Gastrocnemius medialis (tissue), 4 donors: Measurements from ENCODE around the gene GRIK2. TPM values are rescaled to one million over a fixed set of nuclear protein-coding genes. Genes with fewer than 3 reads are reported as not detected.

Source experiments
- ATAC-seq, 2 donors: fragments of 150-250 bp; one replicate each; pipeline ENCODE4 v1.9.1; 2016
- DNase-seq, 2 donors: peaks; one replicate each; pipeline ENCODE4 v3.0.0-alpha.2; 2019
- H3K27ac ChIP-seq, 4 donors: fragments of 200-600 bp; sonication (generic); 1 replicate in 1 of 4; 2 replicates in 3 of 4; pipeline ENCODE4 v1.5.1; 2016 to 2018; ENCODE audit warnings: mild to moderate bottlenecking in 2 of 4, moderate library complexity in 1 of 4
- H3K27me3 ChIP-seq, 3 donors: fragments of 200-600 bp; sonication (generic) in 2 of 3; 1 replicate in 1 of 3; 2 replicates in 2 of 3; pipeline versions ENCODE4 v1.5.1 to v1.6.0; 2016 to 2019; ENCODE audit warnings: mild to moderate bottlenecking in 1 of 3, moderate library complexity in 1 of 3
- H3K36me3 ChIP-seq, 2 donors: fragments of 200-600 bp; sonication (generic) in 1 of 2; one replicate each; pipeline ENCODE4 v1.5.1; 2017 to 2018
- H3K4me1 ChIP-seq, 2 donors: fragments of 200-600 bp; sonication (generic) in 1 of 2; one replicate each; pipeline ENCODE4 v1.5.1; 2016 to 2017; ENCODE audit warnings: mild to moderate bottlenecking in 2 of 2
- H3K4me3 ChIP-seq, 4 donors: fragments of 200-600 bp; sonication (generic) in 3 of 4; 1 replicate in 1 of 4; 2 replicates in 3 of 4; pipeline ENCODE4 v1.5.1; 2016 to 2019; ENCODE audit warnings: mild to moderate bottlenecking in 2 of 4
- H3K9me3 ChIP-seq, 3 donors: fragments of 200-600 bp; sonication (generic) in 2 of 3; 1 replicate in 1 of 3; 2 replicates in 2 of 3; pipeline ENCODE4 v1.5.1; 2016 to 2019
- CTCF ChIP-seq, 5 experiments: fragments of 450-650 bp in 3 of 5; fragments of 200-600 bp in 2 of 5; sonication (generic) in 2 of 5; IDR thresholded peaks in 4 of 5; conservative IDR thresholded peaks in 1 of 5; 1 replicate in 4 of 5; 2 replicates in 1 of 5; pipeline ENCODE4 v1.5.1; 2016 to 2019; ENCODE audit warnings: antibody characterized with exemption in 5 of 5, mild to moderate bottlenecking in 3 of 5, moderate library complexity in 3 of 5
- POLR2A ChIP-seq, 2 donors: fragments of 450-650 bp; IDR thresholded peaks; one replicate each; pipeline ENCODE4 v1.6.1; 2017; ENCODE audit warnings: antibody characterized with exemption in 2 of 2, mild to moderate bottlenecking in 2 of 2, moderate library complexity in 2 of 2
- in situ Hi-C, 4 donors: fragments of 200-750 bp; cut with MboI; loops; one replicate each; pipeline versions ENCODE4 v1.15.0 to v1.8.0; 2017; ENCODE audit warnings: low sequenced_read_pairs in 4 of 4
- intact Hi-C: fragments of 100-400 bp; cut with DNase I; formaldehyde crosslinking; loops from one replicate; pipeline ENCODE4 v1.15.1; 2023; ENCODE audit warnings: low total_unique reads
- total RNA-seq, 4 donors: library from RNA; depleted of rRNA; stranded (reverse); fragments of >200 nt; gene quantifications; one replicate each; pipeline versions ENCODE4 v1.1.0 to v1.2.3, GENCODE V29; 2016

Gene GRIK2
- total RNA-seq, 4 donors from 2014 or later, result 0.39 to 5.1 (median 0.79) TPM

GRCh38 chr6:101386982-101387381 is 6.5 kb upstream of the GRIK2 start:
- no peak overlapping the region for H3K4me3 ChIP-seq
- H3K4me1 ChIP-seq, result no peaks in the 10 kb centered on the region
- in situ Hi-C loops, result no loop called here
- no peak overlapping the region for H3K27ac ChIP-seq
- ATAC-seq, result no peak
- no peaks in the 10 kb centered on the region for H3K36me3 ChIP-seq
- DNase-seq, result no peak
- H3K9me3 ChIP-seq, result no peaks in the 10 kb centered on the region
- intact Hi-C loops, result no loop called here
- TF ChIP-seq POLR2A (IDR thresholded peaks at IDR 0.05), result no peak
- peaks cover 6 to 19% (median 6%) of the 10 kb centered on the region in 3 donors for H3K27me3 ChIP-seq

GRCh38 chr6:101391772-101392585 is 1.5 kb upstream of the GRIK2 start:
- Histone ChIP-seq H3K27ac (no peak overlapping the region), H3K4me1 (peaks cover 0 to 3% of the 10 kb centered on the region in 2 donors), H3K4me3 (peak overlapping the region in 2 of 4 donors; percentile 2 to 53), H3K36me3 (no peaks in the 10 kb centered on the region), H3K27me3 (peaks cover 29 to 42% (median 39%) of the 10 kb centered on the region in 3 donors), H3K9me3 (no peaks in the 10 kb centered on the region)
- ATAC-seq (no peak), DNase-seq (no peak)
- TF ChIP-seq POLR2A (IDR thresholded peaks at IDR 0.05) (no peak), CTCF (IDR thresholded peaks at IDR 0.05 in 4 of 5, conservative IDR thresholded peaks at IDR 0.05 in 1 of 5) (no peak)
- intact Hi-C loops (no loop called here), in situ Hi-C loops (no loop called here)

GRCh38 chr6:101392586-101393230 is 800 bp upstream of the GRIK2 start:
- DNase-seq, result no peak
- H3K36me3 ChIP-seq, result no peaks in the 10 kb centered on the region
- intact Hi-C loops (no loop called here), in situ Hi-C loops (no loop called here)
- H3K4me1 ChIP-seq, result peaks cover 0 to 3% of the 10 kb centered on the region in 2 donors
- TF ChIP-seq POLR2A (IDR thresholded peaks at IDR 0.05), result no peak
- no peak for TF ChIP-seq CTCF (IDR thresholded peaks at IDR 0.05 in 4 of 5, conservative IDR thresholded peaks at IDR 0.05 in 1 of 5)
- H3K4me3 ChIP-seq, result peak overlapping the region in 3 of 4 donors; percentile 2 to 53 (median 37)
- H3K9me3 ChIP-seq, result no peaks in the 10 kb centered on the region
- peaks cover 31 to 42% (median 39%) of the 10 kb centered on the region in 3 donors for H3K27me3 ChIP-seq
- H3K27ac ChIP-seq, result no peak overlapping the region
- ATAC-seq, result no peak

GRCh38 chr6:101393829-101394251 is 332 bp downstream of the GRIK2 start:
- intact Hi-C loops (no loop called here), in situ Hi-C loops (no loop called here)
- H3K27me3 ChIP-seq, result peaks cover 42 to 50% (median 49%) of the 10 kb centered on the region in 3 donors
- H3K9me3 ChIP-seq, result no peaks in the 10 kb centered on the region
- DNase-seq (no peak), ATAC-seq (no peak)
- H3K4me3 ChIP-seq, result peak overlapping the region; percentile 27 to 53 (median 44)
- no peaks in the 10 kb centered on the region for H3K36me3 ChIP-seq
- peaks cover 0 to 3% of the 10 kb centered on the region in 2 donors for H3K4me1 ChIP-seq
- TF ChIP-seq POLR2A (IDR thresholded peaks at IDR 0.05) (no peak), CTCF (IDR thresholded peaks at IDR 0.05 in 4 of 5, conservative IDR thresholded peaks at IDR 0.05 in 1 of 5) (no peak)
- no peak overlapping the region for H3K27ac ChIP-seq

GRCh38 chr6:101394936-101395335 is 1.4 kb downstream of the GRIK2 start:
- DNase-seq (no peak), ATAC-seq (no peak)
- TF ChIP-seq CTCF (IDR thresholded peaks at IDR 0.05 in 4 of 5, conservative IDR thresholded peaks at IDR 0.05 in 1 of 5) (no peak), POLR2A (IDR thresholded peaks at IDR 0.05) (no peak)
- no peak overlapping the region for H3K27ac ChIP-seq
- no peaks in the 10 kb centered on the region for H3K9me3 ChIP-seq
- H3K36me3 ChIP-seq, result no peaks in the 10 kb centered on the region
- H3K4me3 ChIP-seq, result no peak overlapping the region
- H3K4me1 ChIP-seq, result peaks cover 0 to 3% of the 10 kb centered on the region in 2 donors
- peaks cover 48 to 60% (median 60%) of the 10 kb centered on the region in 3 donors for H3K27me3 ChIP-seq
- in situ Hi-C loops, result no loop called here
- intact Hi-C loops, result no loop called here
